NCI-H2107 treated with DMSO at 0.1 percent for 48 hours (cell line): ENCODE results near the gene OR2W3.
"Not testable (repeated sequence)": the region's sequence is repeated elsewhere in the genome, so short reads cannot be mapped to it uniquely, and the experiment has no call there.

Source experiments
- DNase-seq: peaks from one replicate; lab custom pipeline; 2025; ENCODE audit not compliant: unreplicated experiment; lab: John Stamatoyannopoulos, UW

The OR2W3 gene

GRCh38 chr1:247914941-247915662 lies 19.7 kb downstream of the OR2W3 start:
- DNase-seq, result no peak

- DNase-seq, result no peak
These were observed 24.6 kb downstream of the OR2W3 start, which contains the start of gene OR2T8 for GRCh38 chr1:247919952-247920351. Gene OR2T8 (plus strand): TSS chr1:247920252. CDS start chr1:247921018, 766 bp downstream.

- DNase-seq, result no peak
These were observed 28.6 kb downstream of the OR2W3 start for GRCh38 chr1:247923941-247924340.

GRCh38 chr1:247924868-247925267 lies 29.5 kb downstream of the OR2W3 start, which contains the start of gene OR2AJ1:
Gene OR2AJ1 (plus strand): TSS chr1:247924889. CDS start chr1:247933769, 8,880 bp downstream.
- no peak for DNase-seq

- DNase-seq, result no peak
These were observed 38.6 kb downstream of the OR2W3 start for GRCh38 chr1:247933989-247934388.

GRCh38 chr1:247935781-247936180 lies 40.4 kb downstream of the OR2W3 start:
- DNase-seq, result no peak

- no peak for DNase-seq
These were observed 41.0 kb downstream of the OR2W3 start for GRCh38 chr1:247936415-247936814.

- not testable (repeated sequence) for DNase-seq
These were observed 41.8 kb downstream of the OR2W3 start for GRCh38 chr1:247936965-247937734.

- DNase-seq, result no peak
These were observed 47.2 kb downstream of the OR2W3 start for GRCh38 chr1:247942624-247943023.
